HG02870 (cell line): ENCODE data around the gene PDZD8.
A peak's percentile ranks its signal among the peaks of the same experiment; 100 is the strongest.
"Not testable (repeated sequence)": the region's sequence is repeated elsewhere in the genome, so short reads cannot be mapped to it uniquely, and the experiment has no call there.

ENCODE experiments used
- ATAC-seq: cut with Tn5 transposase; IDR thresholded peaks from one replicate; pipeline ENCODE4 v1.9.1; 2021; ENCODE audit warnings: mild to moderate bottlenecking, moderate library complexity; ENCODE audit not compliant: unreplicated experiment

Gene PDZD8

DNA sequence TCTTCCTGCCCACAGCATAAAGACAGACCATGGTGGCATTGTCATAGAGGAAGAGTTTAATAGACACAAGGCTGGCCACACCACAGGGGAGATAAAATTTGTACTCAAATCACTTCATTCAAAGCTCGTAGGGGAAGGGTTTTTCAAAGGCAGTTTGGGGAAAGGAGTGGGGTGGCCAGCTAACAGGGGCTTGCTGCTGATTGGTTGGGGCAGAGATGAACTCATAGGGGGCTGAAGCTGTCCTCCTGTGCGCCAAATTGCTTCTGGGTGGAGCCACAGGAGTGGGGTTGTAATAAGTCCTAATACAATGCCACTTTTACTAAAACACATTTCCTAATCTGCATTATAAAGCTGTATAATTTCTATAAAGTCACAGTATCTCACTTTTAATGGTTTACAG is 22.5 kb downstream of the PDZD8 start:
- ATAC-seq, result no peak

GRCh38 chr10:117351996-117352395 is 23.2 kb downstream of the PDZD8 start:
- ATAC-seq, result no peak

GRCh38 chr10:117351558-117351957 is 23.7 kb downstream of the PDZD8 start:
- no peak for ATAC-seq

DNA sequence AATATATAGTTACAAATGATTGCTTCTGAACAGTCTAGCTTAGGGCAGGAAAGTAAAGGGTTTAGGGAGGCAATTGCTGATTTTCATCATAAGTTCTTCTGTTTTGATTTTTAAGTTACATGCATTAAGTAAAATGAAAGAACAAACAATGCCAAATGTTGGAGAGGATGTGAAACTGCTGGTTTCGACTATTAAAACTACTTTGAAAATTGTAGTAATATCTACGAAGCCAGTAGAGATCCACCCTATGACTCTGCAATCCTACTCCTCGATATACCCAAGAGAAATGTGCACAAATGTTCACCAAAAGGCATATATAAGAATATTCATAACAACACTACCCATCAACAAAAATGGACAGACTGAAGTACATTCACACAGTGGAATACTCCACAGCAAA is 24.3 kb downstream of the PDZD8 start:
- ATAC-seq, result peak; percentile 83

DNA sequence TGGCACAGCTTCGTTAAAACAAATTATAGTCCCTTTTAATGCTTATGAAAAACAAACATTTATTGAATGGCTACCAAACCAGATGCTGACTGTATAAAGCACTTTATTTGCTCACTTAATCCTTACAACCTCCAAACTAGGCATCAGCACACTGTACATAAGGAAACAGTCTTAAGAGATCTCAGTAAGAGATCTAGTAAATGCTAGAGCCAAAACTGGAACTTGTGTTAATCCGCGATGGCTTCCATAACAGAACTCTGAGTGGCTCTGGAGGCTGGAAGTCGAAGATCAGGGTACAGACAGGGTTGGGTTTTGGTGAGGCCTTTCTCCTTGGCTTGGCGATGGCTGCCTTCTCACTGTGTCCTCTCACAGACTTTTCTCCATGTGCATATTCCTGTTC is 27.0 kb downstream of the PDZD8 start:
- no peak for ATAC-seq

DNA sequence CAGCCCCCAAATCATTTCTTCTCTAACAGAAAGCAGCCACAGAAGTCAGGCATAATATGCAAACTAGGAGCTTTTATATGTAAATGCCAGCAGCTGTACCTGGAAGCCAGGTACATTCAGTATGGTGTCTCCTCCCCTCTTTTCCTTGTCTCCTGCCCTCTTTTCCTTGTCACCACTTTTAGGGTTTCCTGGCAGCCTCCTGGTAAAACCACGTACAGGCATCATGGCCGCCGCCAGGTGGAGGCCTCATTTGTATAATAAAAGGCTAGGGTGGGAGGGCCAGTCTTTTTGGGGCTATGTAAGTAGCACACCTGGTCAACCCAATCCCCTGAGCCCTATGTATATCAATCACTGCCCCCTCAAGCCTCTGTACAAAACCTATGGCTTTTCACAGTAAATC is 28.7 kb downstream of the PDZD8 start:
- no peak for ATAC-seq

DNA sequence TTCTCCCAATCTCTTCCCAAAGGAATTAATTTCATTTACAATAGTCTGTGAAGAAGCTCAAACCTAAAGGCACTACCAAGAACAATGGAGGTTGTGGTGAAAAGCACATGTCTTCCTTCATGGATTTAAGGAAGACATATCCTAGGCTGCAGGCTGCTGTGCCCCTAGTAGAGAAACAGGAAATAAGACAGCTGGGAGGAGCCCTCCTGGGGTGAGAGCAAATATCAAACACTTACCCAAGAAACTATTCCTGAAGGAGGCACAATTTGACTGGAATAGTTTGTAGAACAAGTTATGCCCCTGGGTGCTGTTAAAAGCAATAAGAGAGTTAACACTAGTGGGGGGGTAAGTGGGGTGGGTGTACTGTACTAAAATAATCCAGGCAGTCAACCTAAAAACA is 30.1 kb downstream of the PDZD8 start:
- ATAC-seq, result no peak

GRCh38 chr10:117342641-117343040 is 32.6 kb downstream of the PDZD8 start:
- ATAC-seq, result no peak

DNA sequence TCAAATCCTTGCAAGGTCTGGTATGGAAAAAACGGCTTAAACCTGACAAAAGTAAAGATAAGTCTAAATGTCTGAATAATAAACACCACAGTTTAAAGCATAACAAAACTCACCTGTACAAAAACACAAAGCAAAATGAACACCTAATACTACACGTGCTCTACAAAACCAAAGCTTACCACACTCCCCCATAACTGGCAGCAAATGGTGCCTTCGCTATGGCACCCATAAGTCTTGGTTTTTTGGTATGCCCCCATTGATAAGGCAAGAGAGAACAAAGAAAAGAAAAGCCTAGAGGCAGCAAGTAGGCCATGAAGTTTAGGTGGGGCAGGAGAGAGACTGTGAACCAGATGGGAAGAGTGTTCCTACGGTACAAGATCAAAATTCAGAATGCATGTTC is 34.2 kb downstream of the PDZD8 start:
- no peak for ATAC-seq

DNA sequence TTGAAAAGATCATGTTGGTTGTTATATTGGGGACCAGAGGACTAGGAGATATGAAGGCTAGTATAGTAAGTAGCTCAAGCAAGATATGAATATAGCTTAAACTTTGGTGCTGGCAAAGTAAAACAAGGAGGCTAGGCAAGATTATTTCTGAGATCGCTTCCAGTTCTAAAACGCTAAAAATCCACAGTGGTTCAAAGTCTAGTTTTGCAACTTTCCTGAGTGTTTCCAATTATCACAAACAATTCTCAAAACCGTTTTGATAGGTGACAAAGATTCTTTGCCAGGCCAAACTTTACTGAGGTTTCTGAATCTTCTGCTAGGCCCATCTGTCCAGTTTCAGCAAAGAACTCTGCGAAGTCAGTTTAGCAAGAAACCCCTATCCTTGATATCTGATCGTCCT is 35.3 kb downstream of the PDZD8 start:
- no peak for ATAC-seq

DNA sequence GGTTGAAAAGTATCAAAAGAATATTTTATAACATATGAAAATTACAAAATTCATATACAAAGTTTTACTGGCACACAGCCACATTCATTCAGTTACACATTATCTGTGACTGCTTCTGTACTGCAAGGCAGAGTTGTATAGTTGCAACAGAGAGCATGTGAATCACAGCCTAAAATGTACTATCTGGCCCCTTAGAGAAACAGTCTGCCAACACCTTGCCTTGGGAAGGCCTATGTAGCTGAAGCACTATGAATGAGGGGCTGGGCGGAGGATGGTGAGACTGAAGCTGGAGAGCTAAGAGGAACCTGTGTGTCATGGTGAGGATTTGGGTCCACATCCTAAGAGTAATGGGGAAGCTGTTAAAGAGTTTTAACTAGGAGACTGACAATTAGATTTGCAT is 35.7 kb downstream of the PDZD8 start:
- no peak for ATAC-seq

DNA sequence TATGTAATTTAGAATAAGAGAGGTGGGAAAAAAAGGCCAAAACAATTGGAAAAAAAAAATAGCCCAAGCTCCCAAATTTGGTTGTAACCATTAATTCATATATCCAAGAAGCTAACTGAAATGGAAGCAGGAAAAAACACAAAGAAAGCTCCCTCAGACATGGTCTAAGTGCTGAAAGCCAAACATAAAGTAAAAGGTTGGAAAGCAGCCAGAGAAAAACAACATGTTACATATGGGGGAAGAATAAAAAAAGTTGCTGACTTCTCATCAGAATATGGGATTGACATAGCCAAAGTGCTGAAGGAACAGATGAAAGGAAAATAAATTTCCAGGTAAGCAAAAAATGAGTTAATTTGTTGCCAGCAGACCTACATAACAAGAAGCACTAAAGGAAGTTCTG is 40.3 kb downstream of the PDZD8 start:
- ATAC-seq, result no peak

DNA sequence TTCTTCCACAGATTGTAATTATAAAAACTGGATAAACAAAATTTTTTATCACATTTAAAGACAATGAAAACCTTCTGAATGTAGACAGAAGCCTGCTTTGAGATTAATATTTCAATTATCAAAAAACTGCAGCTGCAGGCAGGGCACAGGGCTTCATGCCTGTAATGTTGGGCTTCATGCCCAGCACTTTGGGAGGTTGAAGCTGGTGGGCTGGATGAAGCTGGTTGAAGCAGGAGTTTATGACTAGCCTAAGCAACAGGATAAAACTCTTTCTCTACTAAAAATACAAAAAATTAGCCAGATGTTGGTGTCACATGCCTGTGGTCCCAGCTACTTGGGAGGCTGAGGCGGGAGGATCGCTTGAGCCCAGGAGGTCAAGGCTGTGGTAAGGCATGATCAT is 41.2 kb downstream of the PDZD8 start:
- no peak for ATAC-seq

GRCh38 chr10:117327262-117327661 is 48.0 kb downstream of the PDZD8 start:
- no peak for ATAC-seq

- ATAC-seq, result no peak
Observed at GRCh38 chr10:117324367-117324766, 50.9 kb downstream of the PDZD8 start.

DNA sequence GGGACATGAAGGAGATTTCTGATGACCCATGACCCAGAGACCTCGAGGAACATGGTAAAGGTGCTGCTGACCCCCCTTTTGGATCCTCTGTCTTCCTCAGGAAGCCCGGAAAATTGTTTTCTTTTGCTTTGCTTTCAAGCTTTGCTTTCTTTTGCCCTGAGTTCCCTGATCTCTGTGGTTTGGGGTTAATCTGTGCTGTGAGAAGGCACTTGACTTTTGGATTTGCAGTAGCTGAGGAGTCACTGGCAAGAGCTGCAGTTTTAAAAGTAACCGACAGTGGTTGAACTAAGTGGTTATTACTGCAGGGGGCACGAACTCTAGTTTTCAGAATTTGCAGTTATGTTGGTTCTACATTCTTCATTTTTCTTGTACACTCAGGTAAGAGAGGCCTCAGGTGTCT is 53.0 kb downstream of the PDZD8 start:
- ATAC-seq, result no peak

DNA sequence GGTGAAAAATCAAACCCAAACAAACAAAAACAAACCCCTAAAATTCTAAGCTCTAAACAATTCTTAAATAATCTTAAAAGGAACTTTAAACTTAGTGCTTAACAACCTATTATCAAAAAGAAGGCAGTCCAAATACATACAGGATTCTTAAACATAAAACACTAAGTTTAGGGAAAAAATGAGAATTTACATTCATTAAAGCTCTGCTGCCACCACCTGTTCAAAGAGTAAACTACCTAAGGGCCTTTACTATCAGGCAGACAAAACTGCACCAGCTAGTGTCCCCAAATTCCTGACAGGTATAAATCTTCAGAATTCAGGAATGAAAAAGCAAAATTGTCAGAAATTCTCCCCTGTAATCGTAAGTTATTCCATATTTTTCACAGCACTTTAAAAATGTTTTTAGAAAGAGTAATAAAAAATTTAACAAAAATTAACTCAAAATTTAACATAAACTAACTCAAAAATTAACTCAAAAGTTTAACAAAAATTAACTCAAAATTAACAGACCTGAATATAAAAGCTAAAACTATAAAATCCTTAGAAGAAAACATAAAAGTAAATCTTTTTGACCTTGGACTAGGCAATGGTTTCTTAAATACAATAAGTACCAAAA is 55.1 kb downstream of the PDZD8 start:
- peak; percentile 70 for ATAC-seq

- no peak for ATAC-seq
Observed at GRCh38 chr10:117318909-117319308, 56.3 kb downstream of the PDZD8 start.

GRCh38 chr10:117316701-117317100 is 58.5 kb downstream of the PDZD8 start:
- ATAC-seq, result no peak

DNA sequence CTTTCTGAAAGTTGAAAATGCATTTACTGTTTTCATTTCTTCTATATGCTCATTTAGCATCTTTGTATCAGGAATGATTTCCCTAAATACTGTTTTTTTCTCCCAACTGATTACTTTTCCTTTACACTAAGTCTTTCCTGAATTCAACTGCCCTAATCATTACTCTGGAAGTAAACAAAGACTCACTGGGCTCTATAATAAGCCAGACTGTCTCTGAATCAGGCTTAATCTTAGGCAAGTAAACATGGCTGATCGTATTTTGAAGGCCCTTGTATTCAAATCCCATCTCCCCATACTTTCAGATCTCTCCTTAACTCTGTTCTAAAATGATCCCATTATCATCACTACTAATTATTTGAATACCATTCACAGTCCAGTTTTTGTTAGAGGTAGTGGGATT is 61.6 kb downstream of the PDZD8 start:
- no peak for ATAC-seq

DNA sequence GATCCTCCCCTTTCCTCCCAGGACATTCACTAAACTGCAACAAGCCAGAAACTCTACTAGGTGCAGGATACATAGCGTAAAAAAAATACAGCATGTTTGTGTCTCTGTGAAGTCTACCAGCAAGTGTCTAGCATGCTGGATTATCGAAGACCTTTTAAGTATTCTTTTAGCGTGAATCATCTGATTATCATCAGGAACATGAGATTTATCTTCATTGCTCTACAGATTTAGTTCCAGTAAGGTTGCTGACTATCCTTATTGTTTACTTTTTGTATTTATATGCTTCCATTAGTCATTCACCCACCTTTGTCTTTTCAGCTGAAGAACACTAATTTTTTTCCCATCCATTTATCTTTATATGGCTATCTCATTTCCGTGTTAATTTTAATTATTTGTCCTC is 62.8 kb downstream of the PDZD8 start:
- ATAC-seq, result no peak

GRCh38 chr10:117311261-117311660 is 64.0 kb downstream of the PDZD8 start:
- ATAC-seq, result no peak

DNA sequence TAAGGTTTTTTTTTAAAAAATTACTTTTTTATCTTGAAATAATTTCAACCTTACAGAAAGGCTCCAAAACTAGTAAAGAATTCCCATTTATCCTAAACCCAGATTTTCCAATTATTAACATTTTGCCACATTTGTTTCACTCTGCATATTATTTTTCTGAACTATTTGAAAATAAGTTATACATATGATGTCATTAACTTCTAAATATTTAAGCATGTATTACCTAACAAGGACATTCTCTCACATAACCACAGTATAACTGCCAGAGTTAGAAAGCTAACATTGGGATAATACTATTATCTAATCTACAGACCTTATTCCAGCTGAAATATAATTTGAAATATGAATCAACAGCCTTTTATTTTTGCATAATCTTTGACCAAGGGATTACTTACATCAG is 68.6 kb downstream of the PDZD8 start:
- ATAC-seq, result no peak

- ATAC-seq, result not testable (repeated sequence)
Observed at GRCh38 chr10:117303451-117303850, 71.8 kb downstream of the PDZD8 start.
